ENCODE measurements around the gene CLPTM1. TPM values are rescaled to one million over a fixed set of nuclear protein-coding genes. Genes with fewer than 3 reads are reported as not detected.
"Not testable (repeated sequence)": the region's sequence is repeated elsewhere in the genome, so short reads cannot be mapped to it uniquely, and the experiment has no call there.

The CLPTM1 gene
- total and polyA plus RNA-seq, 12 donors = 67.8 to 306 (median 244) TPM

- Histone ChIP-seq H3K27me3 (no peaks in the 10 kb centered on the region), H3K27ac (peak overlapping the region; percentile 23 to 92 (median 85)), H3K36me3 (replicated peaks in 1 of 2) (peaks cover 0 to 9% of the 10 kb centered on the region in 2 donors), H3K9me3 (replicated peaks in 1 of 3) (no peaks in the 10 kb centered on the region), H3K4me1 (replicated peaks in 1 of 2) (peaks cover 35 to 42% of the 10 kb centered on the region in 2 donors), H3K4me3 (no peak overlapping the region)
- intact Hi-C loops (cut with DNase I) = no loop called here
- peak; percentile 84 to 98 (median 95) for DNase-seq
- 11 to 23% (median 19%) methylated on average over 3 to 6 of the region's 6 CpGs for WGBS, 4 donors
- TF ChIP-seq CTCF (IDR thresholded peaks at IDR 0.05) = no peak
- TF ChIP-seq POLR2A (IDR thresholded peaks at IDR 0.05) = no peak
Observed at GRCh38 chr19:44912854-44913253, 42.3 kb upstream of the CLPTM1 start.

- H3K9me3 ChIP-seq (replicated peaks in 1 of 3); intact Hi-C loops (cut with DNase I); H3K27me3 ChIP-seq; H3K36me3 ChIP-seq (replicated peaks in 1 of 2): not testable (repeated sequence)
- H3K27ac ChIP-seq = peak overlapping the region; percentile 78 to 92 (median 87)
- peak overlapping the region in 3 of 4 donors; percentile 13 to 70 (median 32) for H3K4me3 ChIP-seq
- DNase-seq = peak in 1 of 7 donors; percentile 34
- 58 to 65% (median 61%) methylated on average over 21 to 23 of the region's 23 CpGs for WGBS, 4 donors
- peaks cover 35 to 42% of the 10 kb centered on the region in 2 donors for H3K4me1 ChIP-seq (replicated peaks in 1 of 2)
Observed at GRCh38 chr19:44913512-44914432, 41.4 kb upstream of the CLPTM1 start.

- H3K9me3 ChIP-seq (replicated peaks in 1 of 3); H3K27me3 ChIP-seq; H3K36me3 ChIP-seq (replicated peaks in 1 of 2); intact Hi-C loops (cut with DNase I): not testable (repeated sequence)
- H3K4me3 ChIP-seq = peak within 1 kb of the TSS; percentile 13 to 70 (median 22)
- H3K4me1 ChIP-seq (replicated peaks in 1 of 2) = peaks cover 35 to 40% of the 10 kb centered on the region in 2 donors
- DNase-seq = peak; percentile 90 to 96 (median 93)
- H3K27ac ChIP-seq = peak within 1 kb of the TSS; percentile 78 to 92 (median 87)
- WGBS, 4 donors = 4 to 11% (median 7%) methylated on average over 22 to 27 of the region's 28 CpGs
- TF ChIP-seq POLR2A (IDR thresholded peaks at IDR 0.05) = peak; percentile 42 to 61
Observed at GRCh38 chr19:44914433-44915206, 40.6 kb upstream of the CLPTM1 start, which contains the start of gene APOC1. TSS of gene APOC1 (plus strand) at chr19:44914608. CDS start at chr19:44914892, 284 bp downstream.

GRCh38 chr19:44924243-44924725 lies 30.9 kb upstream of the CLPTM1 start:
- TF ChIP-seq CTCF (IDR thresholded peaks at IDR 0.05) = no peak
- TF ChIP-seq POLR2A (IDR thresholded peaks at IDR 0.05) = no peak
- no peaks in the 10 kb centered on the region for H3K36me3 ChIP-seq (replicated peaks in 1 of 2)
- H3K27me3 ChIP-seq = no peaks in the 10 kb centered on the region
- H3K9me3 ChIP-seq (replicated peaks in 1 of 3) = no peaks in the 10 kb centered on the region
- H3K27ac ChIP-seq = peak overlapping the region; percentile 40 to 85 (median 73)
- peaks cover 40 to 41% of the 10 kb centered on the region in 2 donors for H3K4me1 ChIP-seq (replicated peaks in 1 of 2)
- DNase-seq = peak in 1 of 7 donors; percentile 37
- no peak overlapping the region for H3K4me3 ChIP-seq
- WGBS, 4 donors = 56 to 68% (median 62%) methylated on average over 8 of the region's 8 CpGs
- intact Hi-C loops (cut with DNase I) = no loop called here

All from adrenal gland (tissue), 12 donors.